ENCODE measurements around the gene GALNT13. TPM values are rescaled to one million over a fixed set of nuclear protein-coding genes. Genes with fewer than 3 reads are reported as not detected.

The GALNT13 gene
- total RNA-seq, 2 donors from 2014 or later = 6.0 to 9.8 TPM

- Histone ChIP-seq H3K9ac (ENCODE audit: extremely low read depth, low read length, poor library complexity, severe bottlenecking) (no peak overlapping the region), H3K36me3 (ENCODE audit: control insufficient read depth, insufficient read depth, low read length) (no peaks in the 10 kb centered on the region), H3K4me1 (ENCODE audit: control insufficient read depth, insufficient read depth, low read length) (no peaks in the 10 kb centered on the region), H3K9me3 (ENCODE audit: control insufficient read depth, low read length) (peaks cover 8% of the 10 kb centered on the region), H3K4me3 (ENCODE audit: low read length) (no peak overlapping the region), H3K27ac (ENCODE audit: low read depth, low read length) (no peak overlapping the region), H3K27me3 (ENCODE audit: control insufficient read depth, insufficient read depth, low read length, poor library complexity, severe bottlenecking) (no peaks in the 10 kb centered on the region)
- Mint-ChIP-seq H3K4me1 (peaks cover 2% of the 10 kb centered on the region), H3K27ac (no peak overlapping the region), H3K9me3 (peaks cover 16% of the 10 kb centered on the region), H3K27me3 (ENCODE audit: insufficient read depth) (no peaks in the 10 kb centered on the region), H3K4me3 (no peak overlapping the region), H3K36me3 (ENCODE audit: low read depth) (peaks cover 19% of the 10 kb centered on the region)
- no peak for TF ChIP-seq CTCF (conservative IDR thresholded peaks at IDR 0.05)
- no peak for DNase-seq
- 83 to 94% methylated on average over 1 to 3 of the region's 3 CpGs for WGBS, 2 experiments (ENCODE audit: insufficient coverage in 1 of 2, insufficient read length in 1 of 2)
Measured at GRCh38 chr2:154291927-154292326, 420.2 kb downstream of the GALNT13 start.

GRCh38 chr2:154293864-154294263 lies 422.1 kb downstream of the GALNT13 start:
- Histone ChIP-seq H3K9me3 (ENCODE audit: control insufficient read depth, low read length) (peaks cover 2% of the 10 kb centered on the region), H3K27ac (ENCODE audit: low read depth, low read length) (no peak overlapping the region), H3K27me3 (ENCODE audit: control insufficient read depth, insufficient read depth, low read length, poor library complexity, severe bottlenecking) (no peaks in the 10 kb centered on the region), H3K36me3 (ENCODE audit: control insufficient read depth, insufficient read depth, low read length) (no peaks in the 10 kb centered on the region), H3K9ac (ENCODE audit: extremely low read depth, low read length, poor library complexity, severe bottlenecking) (no peak overlapping the region), H3K4me1 (ENCODE audit: control insufficient read depth, insufficient read depth, low read length) (no peaks in the 10 kb centered on the region), H3K4me3 (ENCODE audit: low read length) (no peak overlapping the region)
- H3K4me3 Mint-ChIP-seq = no peak overlapping the region
- H3K27me3 Mint-ChIP-seq (ENCODE audit: insufficient read depth) = no peaks in the 10 kb centered on the region
- peaks cover 8% of the 10 kb centered on the region for H3K36me3 Mint-ChIP-seq (ENCODE audit: low read depth)
- no peak for TF ChIP-seq CTCF (conservative IDR thresholded peaks at IDR 0.05)
- no peak for DNase-seq
- H3K27ac Mint-ChIP-seq = no peak overlapping the region
- peaks cover 11% of the 10 kb centered on the region for H3K9me3 Mint-ChIP-seq
- peaks cover 4% of the 10 kb centered on the region for H3K4me1 Mint-ChIP-seq

GRCh38 chr2:154306266-154306970 lies 434.7 kb downstream of the GALNT13 start:
- TF ChIP-seq CTCF (conservative IDR thresholded peaks at IDR 0.05) = no peak
- Histone ChIP-seq H3K36me3 (ENCODE audit: control insufficient read depth, insufficient read depth, low read length) (no peaks in the 10 kb centered on the region), H3K27ac (ENCODE audit: low read depth, low read length) (no peak overlapping the region), H3K9me3 (ENCODE audit: control insufficient read depth, low read length) (no peaks in the 10 kb centered on the region), H3K4me3 (ENCODE audit: low read length) (no peak overlapping the region), H3K9ac (ENCODE audit: extremely low read depth, low read length, poor library complexity, severe bottlenecking) (no peak overlapping the region), H3K27me3 (ENCODE audit: control insufficient read depth, insufficient read depth, low read length, poor library complexity, severe bottlenecking) (no peaks in the 10 kb centered on the region), H3K4me1 (ENCODE audit: control insufficient read depth, insufficient read depth, low read length) (no peaks in the 10 kb centered on the region)
- no peaks in the 10 kb centered on the region for H3K27me3 Mint-ChIP-seq (ENCODE audit: insufficient read depth)
- H3K36me3 Mint-ChIP-seq (ENCODE audit: low read depth) = no peaks in the 10 kb centered on the region
- no peak overlapping the region for H3K4me3 Mint-ChIP-seq
- no peak for DNase-seq
- no peaks in the 10 kb centered on the region for H3K9me3 Mint-ChIP-seq
- peaks cover 7% of the 10 kb centered on the region for H3K4me1 Mint-ChIP-seq
- no peak overlapping the region for H3K27ac Mint-ChIP-seq
- WGBS, 2 experiments (ENCODE audit: insufficient coverage in 1 of 2, insufficient read length in 1 of 2) = 70 to 88% methylated on average over 2 to 3 of the region's 3 CpGs
